Activated CD8-positive, alpha-beta memory T cell treated with anti-CD3 and anti-CD28 coated beads for 24 hours (primary cell): Measurements from ENCODE around the gene P2RX6.
"Not testable (repeated sequence)": the region's sequence is repeated elsewhere in the genome, so short reads cannot be mapped to it uniquely, and the experiment has no call there.

Experiments
- DNase-seq: peaks from one replicate; pipeline ENCODE4 v3.0.0-alpha.2; 2020

The P2RX6 gene

GRCh38 chr22:21014726-21015465 is at the start of gene P2RX6:
P2RX6 (plus strand) TSS chr22:21015165; CDS start chr22:21015175, 10 bp downstream.
- DNase-seq = no peak

DNA sequence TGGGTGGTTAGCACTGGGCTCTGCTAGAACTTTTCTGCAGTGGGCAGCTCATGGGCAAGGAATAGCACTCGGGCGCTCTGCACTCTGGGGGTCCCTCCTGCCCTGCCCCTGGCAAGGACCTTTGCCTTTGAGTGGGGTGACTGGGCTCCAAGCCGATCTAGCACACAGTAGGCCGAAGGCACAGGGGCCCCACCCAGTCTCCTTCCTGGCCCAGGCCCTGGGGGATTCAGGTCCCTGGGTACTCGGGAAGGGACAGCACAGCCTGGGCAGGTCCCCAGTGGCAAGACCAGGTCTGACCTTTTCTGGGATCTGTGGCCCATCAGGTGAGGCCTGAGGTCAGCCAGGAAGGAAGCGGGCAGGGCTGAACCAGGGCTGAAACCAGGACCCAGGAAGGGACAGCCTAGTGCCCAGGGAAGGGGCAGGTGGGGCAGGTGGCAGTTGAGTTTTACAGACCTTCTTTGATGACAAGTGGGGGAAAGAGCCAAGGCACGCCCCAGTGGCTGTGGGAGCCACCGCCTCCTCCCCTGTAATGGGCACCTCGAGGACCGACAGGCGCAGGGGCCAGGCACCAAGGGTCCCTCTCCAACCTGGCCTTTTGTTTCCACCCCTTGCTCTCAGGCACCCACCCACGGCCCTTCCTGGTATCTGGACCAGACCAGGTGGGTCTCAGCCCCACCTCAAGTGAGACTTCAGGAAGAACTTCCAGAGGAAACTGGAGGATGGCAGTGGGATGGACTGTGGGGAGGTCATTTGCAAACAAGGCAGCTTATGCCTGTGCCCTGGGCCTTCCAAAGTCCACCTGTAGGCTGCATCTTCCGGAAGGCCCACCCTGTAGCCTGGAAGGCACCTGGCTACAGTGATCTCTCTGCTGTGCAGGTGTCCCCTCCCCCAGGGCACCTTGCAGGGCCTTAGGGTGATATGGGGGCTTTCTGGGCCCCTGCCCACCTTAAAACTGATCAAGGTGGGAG is 48.8 kb upstream of the P2RX6 start:
- DNase-seq = no peak

DNA sequence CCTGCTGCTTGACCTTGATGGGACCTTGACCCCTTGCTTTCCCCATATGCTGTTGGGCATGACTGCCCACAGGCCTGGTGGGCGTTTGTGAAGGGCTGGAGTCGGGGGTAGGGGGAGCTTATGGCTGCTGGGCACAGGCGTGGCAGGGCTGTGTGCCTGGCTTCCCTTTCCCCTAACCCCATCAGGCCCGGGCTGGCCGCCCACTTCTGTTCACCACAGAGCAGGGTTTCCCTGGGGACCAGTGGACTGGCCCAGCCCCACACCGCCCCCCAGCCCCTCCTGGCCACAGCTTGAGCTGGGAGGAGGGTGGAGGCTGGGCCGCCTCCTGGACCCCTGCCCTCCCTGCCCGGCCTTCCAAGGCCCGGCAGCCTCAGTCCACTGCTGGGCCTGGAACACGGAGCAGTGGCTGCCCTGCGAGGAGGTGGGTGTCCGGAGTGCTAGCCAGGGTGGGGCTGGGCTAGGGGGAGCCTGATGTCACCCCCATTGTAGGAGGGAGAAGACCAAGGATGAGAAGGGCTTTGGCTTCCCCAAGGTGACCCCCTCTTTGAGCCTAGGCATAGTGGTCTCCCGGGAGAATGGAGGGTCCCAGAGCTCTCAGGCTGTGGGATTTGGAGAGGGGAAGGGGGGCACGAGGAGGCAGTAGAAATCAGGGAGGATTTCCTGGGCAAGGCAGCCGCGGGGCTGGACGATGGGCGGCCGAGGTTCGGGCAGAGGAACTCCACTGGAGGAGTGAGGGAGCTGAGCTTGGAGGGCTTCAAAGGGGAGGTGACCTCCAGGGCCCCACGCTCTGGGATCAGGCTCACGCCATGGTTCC is 47.9 kb upstream of the P2RX6 start, which contains the start of gene AIFM3:
AIFM3 (plus strand) TSS at position 373 of the 814 bp plus-strand sequence. CDS start 690 bp downstream, outside the sequence.
- DNase-seq = no peak

GRCh38 chr22:20967697-20968211 is 47.2 kb upstream of the P2RX6 start:
- DNase-seq = no peak

- no peak for DNase-seq
Observed at GRCh38 chr22:20968281-20968977, 46.5 kb upstream of the P2RX6 start.

GRCh38 chr22:20970939-20971657 is 43.9 kb upstream of the P2RX6 start:
- no peak for DNase-seq

DNA sequence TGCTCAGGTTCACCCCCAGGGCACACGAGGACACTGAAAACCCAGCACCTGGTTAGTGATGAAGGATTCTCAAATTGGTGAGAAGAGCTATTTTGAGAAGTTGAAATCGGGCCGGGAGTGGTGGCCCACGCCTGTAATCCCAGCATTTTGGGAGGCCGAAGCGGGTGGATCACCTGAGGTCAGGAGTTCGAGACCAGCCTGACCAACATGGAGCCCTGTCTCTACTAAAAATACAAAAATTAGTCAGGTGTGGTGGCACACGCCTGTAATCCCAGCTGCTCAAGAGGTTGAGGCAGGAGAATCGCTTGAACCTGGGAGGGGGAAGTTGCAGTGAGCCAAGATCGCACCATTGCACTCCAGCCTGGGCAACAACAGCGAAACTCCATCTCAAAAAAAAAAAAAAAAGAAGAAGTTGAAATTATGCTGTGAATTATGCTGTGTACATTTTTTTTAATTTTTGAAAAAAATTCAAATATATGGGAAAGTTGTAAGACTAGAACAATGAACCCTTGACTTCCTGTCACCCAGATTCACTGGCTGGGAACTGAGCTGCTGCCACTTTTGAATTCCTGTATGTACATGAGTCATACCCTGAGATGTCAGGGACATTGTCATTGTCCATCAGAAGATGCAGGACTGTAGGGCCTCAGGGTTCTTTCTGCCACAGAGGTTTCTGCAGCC is 42.8 kb upstream of the P2RX6 start:
- DNase-seq = not testable (repeated sequence)

DNA sequence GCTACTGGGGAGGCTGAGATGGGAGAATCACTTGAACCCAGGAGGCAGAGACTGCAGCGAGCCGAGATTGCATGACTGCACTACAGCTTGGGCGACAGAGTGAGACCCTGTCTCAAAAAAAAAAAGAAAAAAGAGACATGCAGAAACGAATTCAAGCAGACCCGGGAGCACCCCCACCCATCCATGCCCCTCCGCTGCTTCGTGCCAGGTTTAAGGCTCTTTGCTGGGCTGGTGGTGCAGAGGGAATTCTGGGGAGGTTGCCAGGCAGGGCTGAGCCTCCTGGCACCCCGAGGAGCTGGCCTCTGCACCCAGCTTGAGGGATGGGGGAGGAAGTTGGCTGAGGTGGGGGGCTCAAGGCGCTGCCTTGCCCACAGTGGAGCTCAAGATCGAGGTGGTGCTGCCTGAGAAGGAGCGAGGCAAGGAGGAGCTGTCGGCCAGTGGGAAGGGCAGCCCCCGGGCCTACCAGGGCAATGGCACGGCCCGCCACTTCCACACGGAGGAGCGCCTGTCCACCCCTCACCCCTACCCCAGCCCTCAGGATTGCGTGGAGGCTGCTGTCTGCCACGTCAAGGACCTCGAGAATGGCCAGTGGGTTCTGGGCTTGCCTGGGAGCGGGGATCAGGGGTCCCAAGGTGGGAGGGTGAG is 41.9 kb upstream of the P2RX6 start:
- DNase-seq = no peak

GRCh38 chr22:20973634-20974286 is 41.2 kb upstream of the P2RX6 start:
- no peak for DNase-seq

- no peak for DNase-seq
Observed at GRCh38 chr22:20974336-20974955, 40.5 kb upstream of the P2RX6 start.

- DNase-seq = no peak
Observed at GRCh38 chr22:20975541-20976290, 39.2 kb upstream of the P2RX6 start.

DNA sequence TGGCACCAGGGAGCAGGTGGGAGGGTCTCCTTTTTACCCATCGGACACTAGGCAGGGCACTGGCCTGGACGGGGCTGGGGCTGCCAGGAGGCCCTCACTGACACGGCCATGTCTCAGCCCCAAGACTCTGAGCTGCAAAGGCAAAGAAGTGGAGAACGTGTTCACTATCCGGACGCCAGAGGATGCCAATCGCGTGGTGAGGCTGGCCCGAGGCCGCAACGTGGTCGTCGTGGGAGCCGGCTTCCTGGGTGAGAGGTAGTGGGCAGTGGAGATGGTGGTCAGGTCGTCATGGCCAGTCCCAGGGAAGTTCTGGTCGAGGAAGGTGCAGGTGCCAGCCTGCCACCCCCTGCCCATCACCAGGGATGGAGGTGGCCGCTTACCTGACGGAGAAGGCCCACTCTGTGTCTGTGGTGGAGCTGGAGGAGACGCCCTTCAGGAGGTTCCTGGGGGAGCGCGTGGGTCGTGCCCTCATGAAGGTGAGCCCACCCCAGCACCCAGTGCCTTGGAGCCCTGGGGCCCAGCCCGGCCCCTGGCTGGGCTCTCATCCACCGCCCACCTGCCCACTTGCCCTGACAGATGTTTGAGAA is 38.6 kb upstream of the P2RX6 start:
- no peak for DNase-seq

DNA sequence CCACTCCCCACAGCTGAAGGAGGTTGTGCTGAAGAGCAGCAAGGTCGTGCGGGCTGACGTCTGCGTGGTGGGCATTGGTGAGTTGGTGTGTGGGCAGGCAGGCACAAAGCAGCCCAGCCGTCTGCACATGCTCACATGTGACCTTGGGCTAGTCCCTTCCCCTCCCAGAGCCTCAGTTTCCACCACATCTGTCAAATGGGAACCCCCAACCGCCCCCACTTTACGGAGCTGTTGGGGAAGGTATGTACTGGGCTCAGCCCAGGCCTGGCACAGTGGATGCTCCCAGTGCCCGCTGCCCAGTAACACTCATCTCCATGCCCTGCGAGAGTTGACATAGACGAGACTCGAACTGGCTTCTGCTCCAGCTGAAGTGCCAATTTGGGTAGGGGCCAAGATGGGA is 37.9 kb upstream of the P2RX6 start:
- no peak for DNase-seq

- DNase-seq = no peak
Observed at GRCh38 chr22:20977516-20978170, 37.3 kb upstream of the P2RX6 start.

DNA sequence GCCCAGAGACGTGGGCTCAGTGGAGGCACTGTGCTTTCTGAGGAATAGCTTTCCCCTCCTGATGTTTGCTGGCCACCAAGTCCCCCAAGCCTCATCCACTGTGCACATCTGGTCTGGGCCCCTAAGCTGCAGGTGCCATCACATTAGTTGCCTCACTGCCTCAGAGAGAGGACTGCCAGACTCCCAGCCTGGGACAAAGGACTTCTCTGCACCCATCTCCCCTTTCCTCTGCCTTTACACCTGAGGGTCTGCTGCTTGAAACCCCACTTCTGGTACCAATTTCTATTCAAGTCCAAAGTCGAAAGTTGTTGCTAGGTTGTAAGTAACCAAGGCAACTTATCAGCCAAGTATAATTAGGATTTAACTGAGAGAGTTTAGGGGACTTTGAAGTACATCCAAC is 36.5 kb upstream of the P2RX6 start:
- no peak for DNase-seq

DNA sequence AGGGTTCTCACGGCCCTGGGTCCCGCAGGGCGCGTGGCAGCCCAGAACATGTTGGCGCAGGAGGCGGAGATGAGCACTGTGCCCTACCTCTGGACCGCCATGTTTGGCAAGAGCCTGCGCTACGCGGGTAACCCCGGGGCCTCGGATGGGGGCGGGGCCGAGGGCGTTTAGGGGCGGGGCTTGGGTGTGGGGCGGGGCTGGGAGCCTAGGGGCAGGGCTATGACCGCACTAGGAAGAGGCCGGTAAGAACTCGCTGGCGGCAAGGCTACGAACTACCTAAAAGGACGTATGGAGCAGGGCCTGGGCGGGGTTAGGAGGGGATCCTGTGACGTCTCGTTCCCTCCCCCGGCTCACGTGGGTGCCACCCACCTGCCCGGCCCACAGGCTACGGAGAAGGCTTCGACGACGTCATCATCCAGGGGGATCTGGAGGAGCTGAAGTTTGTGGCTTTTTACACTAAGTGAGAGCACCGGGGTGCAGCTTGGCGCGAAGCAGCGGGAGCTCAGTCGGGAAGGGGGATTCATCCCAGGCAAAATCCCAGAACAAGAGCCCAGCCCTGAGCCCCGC is 35.6 kb upstream of the P2RX6 start:
- peak; percentile 81 for DNase-seq

DNA sequence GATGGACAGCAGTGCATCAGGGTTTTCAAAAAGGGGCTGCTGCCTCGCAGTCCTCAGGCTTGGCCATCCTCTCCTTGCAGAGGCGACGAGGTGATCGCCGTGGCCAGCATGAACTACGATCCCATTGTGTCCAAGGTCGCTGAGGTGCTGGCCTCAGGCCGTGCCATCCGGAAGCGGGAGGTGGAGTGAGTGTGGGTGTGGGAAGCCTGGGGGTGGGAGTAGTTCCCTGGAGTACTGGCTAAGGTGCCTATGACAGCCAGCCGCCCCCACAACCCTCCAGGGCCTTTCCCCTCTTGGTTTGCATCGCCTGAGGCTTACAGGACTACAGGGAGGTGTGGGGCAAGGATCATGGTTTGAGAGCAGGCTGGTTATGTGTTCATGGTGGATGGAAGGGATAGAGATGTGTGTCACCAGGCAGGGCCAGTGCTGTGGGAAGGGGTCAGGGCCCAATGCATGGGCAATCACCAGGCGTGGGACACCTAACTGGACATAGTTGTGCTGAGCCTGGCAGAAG is 35.0 kb upstream of the P2RX6 start:
- DNase-seq = no peak
